ENCODE results near the gene PDSS1.
A peak's percentile ranks its signal among the peaks of the same experiment; 100 is the strongest.
"Not testable (repeated sequence)": the region's sequence is repeated elsewhere in the genome, so short reads cannot be mapped to it uniquely, and the experiment has no call there.

PDSS1 gene

GRCh38 chr10:26739071-26739631, 41.6 kb downstream of the PDSS1 start:
- DNase-seq (ENCODE audit: low spot score), result no peak

GRCh38 chr10:26741368-26741767, 43.9 kb downstream of the PDSS1 start:
- no peak for DNase-seq (ENCODE audit: low spot score)

- DNase-seq (ENCODE audit: low spot score), result no peak
Observed at GRCh38 chr10:26743091-26743490, 45.6 kb downstream of the PDSS1 start.

- no peak for DNase-seq (ENCODE audit: low spot score)
Observed at GRCh38 chr10:26743841-26744240, 46.3 kb downstream of the PDSS1 start.

GRCh38 chr10:26746061-26746460, 48.6 kb downstream of the PDSS1 start:
- DNase-seq (ENCODE audit: low spot score), result no peak

- peak; percentile 16 for DNase-seq (ENCODE audit: low spot score)
Observed at GRCh38 chr10:26755443-26755903, 58.0 kb downstream of the PDSS1 start.

GRCh38 chr10:26759008-26759407, 61.5 kb downstream of the PDSS1 start:
- DNase-seq (ENCODE audit: low spot score), result no peak

GRCh38 chr10:26765549-26765948, 68.0 kb downstream of the PDSS1 start:
- DNase-seq (ENCODE audit: low spot score), result no peak

- no peak for DNase-seq (ENCODE audit: low spot score)
Observed at GRCh38 chr10:26770069-26770468, 72.6 kb downstream of the PDSS1 start.

- DNase-seq (ENCODE audit: low spot score), result no peak
Observed at GRCh38 chr10:26773633-26774032, 76.1 kb downstream of the PDSS1 start.

GRCh38 chr10:26776258-26776657, 78.8 kb downstream of the PDSS1 start:
- no peak for DNase-seq (ENCODE audit: low spot score)

GRCh38 chr10:26777686-26778085, 80.2 kb downstream of the PDSS1 start:
- no peak for DNase-seq (ENCODE audit: low spot score)

GRCh38 chr10:26779176-26779860, 81.8 kb downstream of the PDSS1 start:
- no peak for DNase-seq (ENCODE audit: low spot score)

GRCh38 chr10:26780106-26780792, 82.7 kb downstream of the PDSS1 start:
- no peak for DNase-seq (ENCODE audit: low spot score)

GRCh38 chr10:26780793-26781601, 83.5 kb downstream of the PDSS1 start:
- DNase-seq (ENCODE audit: low spot score), result peak; percentile 83

GRCh38 chr10:26781797-26782196, 84.3 kb downstream of the PDSS1 start:
- DNase-seq (ENCODE audit: low spot score), result peak; percentile 15

GRCh38 chr10:26787362-26787761, 89.9 kb downstream of the PDSS1 start:
- DNase-seq (ENCODE audit: low spot score), result no peak

GRCh38 chr10:26789779-26790178, 92.3 kb downstream of the PDSS1 start:
- not testable (repeated sequence) for DNase-seq (ENCODE audit: low spot score)

- no peak for DNase-seq (ENCODE audit: low spot score)
Observed at GRCh38 chr10:26790221-26790995, 92.9 kb downstream of the PDSS1 start.

- DNase-seq (ENCODE audit: low spot score), result no peak
Observed at GRCh38 chr10:26792758-26793495, 95.4 kb downstream of the PDSS1 start.

Data from AG08395 (cell line).